H1 (cell line): Measurements from ENCODE around the gene ZDHHC16. TPM values are rescaled to one million over a fixed set of nuclear protein-coding genes. Genes with fewer than 3 reads are reported as not detected.

Experiments used
- CTCF ChIA-PET: fragments of 300-600 bp; sonication (Branson Sonifier 250); formaldehyde crosslinking; loops from one replicate; lab custom pipeline; 2021; ENCODE audit not compliant: partially characterized antibody; lab: Charles Lee
- POLR2A ChIA-PET: fragments of 300-600 bp; sonication (Branson Sonifier 250); formaldehyde crosslinking; loops from one replicate; lab custom pipeline; 2021; ENCODE audit warnings: inconsistent platforms; ENCODE audit not compliant: partially characterized antibody; lab: Charles Lee
- DNase-seq, 2 experiments: peaks; one replicate each; pipeline versions ENCODE4 v3.0.0 to v3.0.0-alpha.2; 2010 to 2022; ENCODE audit warnings: low spot score in 2 of 2, low read depth in 1 of 2, mixed read lengths in 1 of 2
- FAIRE-seq: peaks from 2 replicates; lab custom pipeline; 2011; peaks lifted over from hg19 to GRCh38; lab: Jason Lieb, UNC
- H2AFZ ChIP-seq: 2 replicates; pipeline ENCODE4 v1.8.1; 2012; ENCODE audit warnings: low read length, inconsistent platforms
- H2AK5ac ChIP-seq: 2 replicates; pipeline ENCODE4 v1.6.1; 2013; ENCODE audit warnings: low read depth, low read length
- H2BK120ac ChIP-seq: replicated peaks from 2 replicates; pipeline ENCODE3; 2013; ENCODE audit warnings: low read depth, low read length, inconsistent platforms
- H2BK12ac ChIP-seq: 2 replicates; pipeline ENCODE4 v1.6.1; 2013; ENCODE audit warnings: low read depth, low read length
- H2BK15ac ChIP-seq: 2 replicates; pipeline ENCODE4 v1.6.1; 2013; ENCODE audit warnings: low read length
- H2BK20ac ChIP-seq: 2 replicates; pipeline ENCODE4 v1.6.1; 2013; ENCODE audit warnings: low read length
- H2BK5ac ChIP-seq: 2 replicates; pipeline ENCODE4 v1.6.1; 2013; ENCODE audit warnings: low read depth, low read length
- H3K14ac ChIP-seq: 2 replicates; pipeline ENCODE4 v1.6.1; 2013; ENCODE audit warnings: inconsistent platforms; ENCODE audit not compliant: insufficient read length
- H3K18ac ChIP-seq: 2 replicates; pipeline ENCODE4 v1.6.1; 2013; ENCODE audit warnings: low read length; ENCODE audit errors: extremely low read depth
- H3K23ac ChIP-seq: 2 replicates; pipeline ENCODE4 v1.6.1; 2013; ENCODE audit warnings: inconsistent platforms; ENCODE audit not compliant: insufficient read length
- H3K23me2 ChIP-seq: 2 replicates; pipeline ENCODE4 v1.6.1; 2013; ENCODE audit warnings: low read depth, low read length
- H3K27ac ChIP-seq: 2 replicates; pipeline ENCODE4 v1.6.1; 2011; ENCODE audit warnings: low read depth, low read length, inconsistent platforms
- H3K27me3 ChIP-seq, 4 experiments: replicated peaks in 1 of 4; 1 replicate in 1 of 4; 2 replicates in 3 of 4; pipeline versions ENCODE4 v1.6.1 to v1.8.1; 2011 to 2013; ENCODE audit warnings: low read length in 3 of 4, mild to moderate bottlenecking in 3 of 4, inconsistent platforms in 2 of 4, mixed read lengths in 2 of 4, moderate library complexity in 1 of 4; ENCODE audit not compliant: control insufficient read depth in 3 of 4, insufficient read depth in 3 of 4; ENCODE audit errors: extremely low read depth in 1 of 4
- H3K36me3 ChIP-seq, 4 experiments: 2 replicates each; pipeline versions ENCODE4 v1.6.1 to v1.8.1; 2011 to 2013; ENCODE audit warnings: mild to moderate bottlenecking in 4 of 4, low read length in 3 of 4, moderate library complexity in 2 of 4, control low read depth in 1 of 4, inconsistent platforms in 1 of 4; ENCODE audit not compliant: insufficient read depth in 4 of 4, control insufficient read depth in 2 of 4
- H3K4ac ChIP-seq: replicated peaks from 2 replicates; pipeline ENCODE3; 2013; ENCODE audit warnings: low read length, low read depth, mixed read lengths, inconsistent platforms; ENCODE audit not compliant: insufficient read length
- H3K4me1 ChIP-seq, 4 experiments: replicated peaks in 1 of 4; 1 replicate in 1 of 4; 2 replicates in 3 of 4; pipeline versions ENCODE4 v1.6.1 to v1.8.1; 2011 to 2013; ENCODE audit warnings: low read length in 3 of 4, inconsistent platforms in 2 of 4, mixed read lengths in 1 of 4; ENCODE audit not compliant: insufficient read depth in 4 of 4, control insufficient read depth in 3 of 4
- H3K4me2 ChIP-seq, 2 experiments: 2 replicates each; pipeline versions ENCODE4 v1.6.1 to v1.8.1; 2011 to 2013; ENCODE audit warnings: low read depth in 2 of 2, low read length in 2 of 2, control low read depth in 1 of 2, inconsistent platforms in 1 of 2, mild to moderate bottlenecking in 1 of 2; ENCODE audit not compliant: insufficient read depth in 1 of 2
- H3K4me3 ChIP-seq, 4 experiments: fragments of 200-600, 300-600 bp in 1 of 4; sonication (generic), shearing (Covaris generic), sonication (Bioruptor Twin) in 1 of 4; 2 replicates each; pipeline versions ENCODE4 v1.5.1 to v1.8.1; 2011 to 2016; ENCODE audit warnings: low read length in 4 of 4, low read depth in 3 of 4, control low read depth in 2 of 4, inconsistent platforms in 2 of 4, mild to moderate bottlenecking in 2 of 4, mixed read lengths in 1 of 4, moderate library complexity in 1 of 4; ENCODE audit not compliant: insufficient read depth in 2 of 4; ENCODE audit errors: extremely low read depth in 1 of 4
- H3K56ac ChIP-seq: replicated peaks from 2 replicates; pipeline ENCODE3; 2013; ENCODE audit warnings: low read depth, mild to moderate bottlenecking, mixed read lengths, low read length, inconsistent platforms; ENCODE audit not compliant: insufficient read length
- H3K79me1 ChIP-seq: 2 replicates; pipeline ENCODE4 v1.6.1; 2013; ENCODE audit warnings: low read depth, low read length, control low read depth
- H3K79me2 ChIP-seq, 2 experiments: 2 replicates each; pipeline versions ENCODE4 v1.6.1 to v1.8.1; 2012 to 2013; ENCODE audit warnings: low read length in 2 of 2, mild to moderate bottlenecking in 2 of 2, inconsistent platforms in 1 of 2; ENCODE audit not compliant: insufficient read depth in 2 of 2, control insufficient read depth in 1 of 2
- H3K9ac ChIP-seq, 4 experiments: replicated peaks in 1 of 4; 1 replicate in 1 of 4; 2 replicates in 3 of 4; pipeline versions ENCODE4 v1.6.1 to v1.8.1; 2011 to 2013; ENCODE audit warnings: low read depth in 3 of 4, low read length in 3 of 4, control low read depth in 2 of 4, mild to moderate bottlenecking in 2 of 4, moderate library complexity in 2 of 4, inconsistent platforms in 1 of 4; ENCODE audit errors: extremely low read depth in 1 of 4
- H3K9me3 ChIP-seq, 2 experiments: 2 replicates each; pipeline versions ENCODE4 v1.6.1 to v1.8.1; 2012 to 2013; ENCODE audit warnings: mild to moderate bottlenecking in 2 of 2, moderate library complexity in 2 of 2, control low read depth in 1 of 2, inconsistent platforms in 1 of 2, low read depth in 1 of 2, low read length in 1 of 2, mixed read lengths in 1 of 2; ENCODE audit not compliant: insufficient read depth in 2 of 2
- H4K20me1 ChIP-seq, 2 experiments: replicated peaks in 1 of 2; 2 replicates each; pipeline versions ENCODE3 to v1.8.1; 2011 to 2013; ENCODE audit warnings: inconsistent platforms in 2 of 2, low read length in 2 of 2, mild to moderate bottlenecking in 1 of 2; ENCODE audit not compliant: insufficient read depth in 2 of 2, control insufficient read depth in 1 of 2
- H4K5ac ChIP-seq: 2 replicates; pipeline ENCODE4 v1.6.1; 2013; ENCODE audit warnings: low read length, low read depth, mixed read lengths, inconsistent platforms; ENCODE audit not compliant: insufficient read length
- H4K8ac ChIP-seq: 2 replicates; pipeline ENCODE4 v1.8.0; 2013; ENCODE audit warnings: mild to moderate bottlenecking, moderate library complexity, low read length, inconsistent platforms; ENCODE audit not compliant: insufficient read depth; ENCODE audit errors: extremely low read depth
- H4K91ac ChIP-seq: replicated peaks from 2 replicates; pipeline ENCODE3; 2013; ENCODE audit warnings: low read length, mixed read lengths, inconsistent platforms; ENCODE audit not compliant: insufficient read length
- CBX5 ChIP-seq: fragments of 300-800, 300-1000 bp; sonication (generic); IDR thresholded peaks from 2 replicates; pipeline ENCODE4 v1.7.1; 2016; ENCODE audit warnings: antibody characterized with exemption, low read length, low read depth
- CBX8 ChIP-seq: fragments of 300-800, 300-1000 bp; sonication (generic); IDR thresholded peaks from 2 replicates; pipeline ENCODE4 v1.7.1; 2016; ENCODE audit warnings: low read depth, low read length, borderline replicate concordance
- CHD2 ChIP-seq: IDR thresholded peaks from 2 replicates; pipeline ENCODE4 v1.6.1; 2012; ENCODE audit warnings: low read length, improper control_type of control experiment
- GTF2F1 ChIP-seq: IDR thresholded peaks from 2 replicates; pipeline ENCODE4 v1.6.1; 2012; ENCODE audit warnings: low read depth, low read length, improper control_type of control experiment, borderline replicate concordance
- SAP30 ChIP-seq: fragments of 300-600 bp; sonication (generic); IDR thresholded peaks from 2 replicates; pipeline ENCODE4 v1.7.1; 2012; ENCODE audit warnings: low read length, moderate library complexity, mild to moderate bottlenecking, inconsistent platforms; ENCODE audit not compliant: insufficient read depth, insufficient replicate concordance
- SP1 ChIP-seq: IDR thresholded peaks from 2 replicates; pipeline ENCODE4 v1.6.1; 2011; ENCODE audit warnings: low read depth, low read length
- TEAD4 ChIP-seq: IDR thresholded peaks from 2 replicates; pipeline ENCODE4 v1.6.1; 2012; ENCODE audit warnings: low read depth, low read length, inconsistent platforms, mixed read lengths
- WGBS, 2 experiments: shearing (Covaris generic) in 1 of 2; methylation state at CpG; one replicate each; pipeline versions ENCODE4 v1.1.6 to v1.1.7; 2013 to 2015; ENCODE audit warnings: low lambda C conversion rate in 2 of 2, mixed read lengths in 2 of 2, inconsistent platforms in 1 of 2, low coverage in 1 of 2, missing lambda C conversion rate in 1 of 2; ENCODE audit not compliant: insufficient replicate concordance in 2 of 2, insufficient coverage in 1 of 2, insufficient read length in 1 of 2; ENCODE audit errors: extremely low coverage in 1 of 2, missing lambda C conversion rate in 1 of 2; 5-methylcytosine and 5-hydroxymethylcytosine counted together
- polyA plus RNA-seq, 7 experiments: library from polyadenylated mRNA; depleted of rRNA in 3 of 7; stranded (reverse) in 5 of 7; unstranded in 2 of 7; fragments of >200 nt in 5 of 7; fragments of 200-250 nt in 2 of 7; gene quantifications; 1 replicate in 5 of 7; 2 replicates in 1 of 7; 4 replicates in 1 of 7; pipeline versions ENCODE4 v1.2.1 to v1.2.3, GENCODE V29; 2011 to 2013; ENCODE audit warnings: missing spikeins in 2 of 7, mixed read lengths in 2 of 7
- total RNA-seq: library from RNA; stranded (reverse); fragmentation: NEBNext Ultra II Directional; extraction: Animal tissue kit (Norgen Biotek cat#: 25700); gene quantifications from 2 replicates; pipeline ENCODE4 v1.2.1, GENCODE V29; 2021

The ZDHHC16 gene
- total and polyA plus RNA-seq, 2 of the 8 experiments (the other 6 are each of a cell fraction or from before 2014, with no cell fraction given) = 45.9 to 108 TPM

- Histone ChIP-seq H2BK12ac (no peak overlapping the region), H2AFZ (no peak overlapping the region), H4K20me1 (peaks cover 0 to 19% of the 10 kb centered on the region in 2 experiments), H2BK5ac (no peak overlapping the region), H3K4me3 (no peak overlapping the region), H3K4ac (no peak overlapping the region), H2BK20ac (no peak overlapping the region), H3K14ac (no peak overlapping the region), H2AK5ac (no peak overlapping the region), H4K91ac (no peak overlapping the region), H2BK15ac (no peak overlapping the region), H3K9ac (no peak overlapping the region), H3K79me1 (peaks cover 6% of the 10 kb centered on the region; the same call in 1 of the 2 replicates), H4K8ac (no peak overlapping the region), H3K9me3 (peaks cover 0 to 2% of the 10 kb centered on the region in 2 experiments; a peak in 1 of 4 replicates), H3K23me2 (no peaks in the 10 kb centered on the region), H4K5ac (no peak overlapping the region), H3K36me3 (peaks cover 19 to 70% (median 50%) of the 10 kb centered on the region in 4 experiments), H2BK120ac (no peak overlapping the region), H3K79me2 (no peaks in the 10 kb centered on the region), H3K27me3 (no peaks in the 10 kb centered on the region), H3K27ac (no peak overlapping the region), H3K4me2 (no peak overlapping the region), H3K56ac (no peak overlapping the region), H3K4me1 (no peaks in the 10 kb centered on the region), H3K18ac (no peak overlapping the region), H3K23ac (no peak overlapping the region)
- CTCF ChIA-PET = interaction anchor here (0.7 to 7.2 kb wide), 4 partner anchors 11 to 117 kb away, joined by 3 to 40 read pairs (median 4); no protein-coding TSS in a partner anchor
- FAIRE-seq (no peak), DNase-seq (no peak)
- POLR2A ChIA-PET = interaction anchor here (0.5 to 13.1 kb wide), 11 partner anchors 9 to 178 kb away, joined by 3 to 105 read pairs (median 4); partner anchors contain the start of gene RRP12
- WGBS, 2 experiments = 91% methylated on average over 3 of the region's 3 CpGs; no CpG with 5 or more reads in 1 of the 2 experiments
- TF ChIP-seq GTF2F1 (no peak), CHD2 (no peak), SP1 (no peak), TEAD4 (no peak), SAP30 (no peak), CBX5 (no peak), CBX8 (no peak)
Observed at GRCh38 chr10:97454330-97455036, 8.5 kb downstream of the ZDHHC16 start.
